BJ (cell line): Measurements from ENCODE around the gene SCO1. TPM values are rescaled to one million over a fixed set of nuclear protein-coding genes. Genes with fewer than 3 reads are reported as not detected.
"Not testable (repeated sequence)": the region's sequence is repeated elsewhere in the genome, so short reads cannot be mapped to it uniquely, and the experiment has no call there.

Experiments used
- CTCF ChIA-PET: fragments of 350-600 bp; formaldehyde crosslinking; extraction: SDS; loops from one replicate; lab custom pipeline; 2021; ENCODE audit warnings: antibody characterized with exemption, inconsistent platforms; lab: Yijun Ruan, JAX
- POLR2A ChIA-PET: fragments of 300-600 bp; sonication (Branson Sonifier 250); formaldehyde crosslinking; extraction: SDS; loops from one replicate; lab custom pipeline; 2021; ENCODE audit warnings: antibody characterized with exemption; lab: Charles Lee
- DNase-seq: peaks from one replicate; pipeline ENCODE4 v3.0.0-alpha.2; 2011; ENCODE audit warnings: low read depth
- H3K27me3 ChIP-seq: 2 replicates; pipeline ENCODE4 v1.6.0; 2011; ENCODE audit warnings: low read length; ENCODE audit not compliant: control insufficient read depth, insufficient read depth
- H3K36me3 ChIP-seq: 2 replicates; pipeline ENCODE4 v1.5.1; 2011; ENCODE audit warnings: low read length; ENCODE audit not compliant: control insufficient read depth, insufficient read depth
- H3K4me3 ChIP-seq: 2 replicates; pipeline ENCODE4 v1.5.1; 2011; ENCODE audit warnings: low read depth, mild to moderate bottlenecking, control low read depth, low read length
- CTCF ChIP-seq: IDR thresholded peaks from 2 replicates; pipeline ENCODE4 v1.5.1; 2011; ENCODE audit warnings: low read depth, mild to moderate bottlenecking, control low read depth, inconsistent platforms, low read length, moderate library complexity; ENCODE audit not compliant: insufficient read depth
- polyA plus RNA-seq: library from polyadenylated mRNA; depleted of rRNA; stranded (reverse); fragments of >200 nt; gene quantifications from 2 replicates; pipeline ENCODE4 v1.2.3, GENCODE V29; 2011

SCO1 gene
- polyA plus RNA-seq, 1 experiment, result 21.7 TPM

- ChIA-PET CTCF (interaction anchor here (0.6 to 4.6 kb wide), 35 partner anchors 8 to 1249 kb away, joined by 3 to 71 read pairs (median 5); partner anchors contain the start of gene PIRT), POLR2A (no interaction called here)
- Histone ChIP-seq H3K27me3 (no peaks in the 10 kb centered on the region), H3K36me3 (no peaks in the 10 kb centered on the region), H3K4me3 (no peak overlapping the region)
- TF ChIP-seq CTCF, result peak; percentile 86
- DNase-seq, result no peak
Observed at GRCh38 chr17:10737168-10737622, 39.9 kb upstream of the SCO1 start.

- ChIA-PET CTCF (interaction anchor here (0.6 to 4.6 kb wide), 5 partner anchors 12 to 251 kb away, joined by 3 to 71 read pairs (median 20); no protein-coding TSS in a partner anchor), POLR2A (no interaction called here)
- Histone ChIP-seq H3K27me3 (no peaks in the 10 kb centered on the region), H3K4me3 (no peak overlapping the region), H3K36me3 (no peaks in the 10 kb centered on the region)
- TF ChIP-seq CTCF, result no peak
- no peak for DNase-seq
Observed at GRCh38 chr17:10735821-10736220, 38.5 kb upstream of the SCO1 start.

GRCh38 chr17:10735251-10735650 is 37.9 kb upstream of the SCO1 start:
- Histone ChIP-seq H3K27me3 (no peaks in the 10 kb centered on the region), H3K4me3 (no peak overlapping the region), H3K36me3 (no peaks in the 10 kb centered on the region)
- CTCF ChIA-PET, result interaction anchor here (0.6 to 3.1 kb wide), 4 partner anchors 12 to 250 kb away, joined by 3 to 44 read pairs (median 15); no protein-coding TSS in a partner anchor
- TF ChIP-seq CTCF, result no peak
- DNase-seq, result no peak
- POLR2A ChIA-PET, result no interaction called here

GRCh38 chr17:10733666-10734065 is 36.3 kb upstream of the SCO1 start:
- ChIA-PET CTCF (interaction anchor here (1.8 to 1.9 kb wide), 2 partner anchors 87 to 111 kb away, joined by 6 read pairs; no protein-coding TSS in a partner anchor), POLR2A (no interaction called here)
- no peak for TF ChIP-seq CTCF
- Histone ChIP-seq H3K36me3 (no peaks in the 10 kb centered on the region), H3K4me3 (no peak overlapping the region), H3K27me3 (no peaks in the 10 kb centered on the region)
- DNase-seq, result no peak

GRCh38 chr17:10732121-10732520 is 34.8 kb upstream of the SCO1 start:
- H3K4me3 ChIP-seq, DNase-seq, POLR2A ChIA-PET, H3K36me3 ChIP-seq, H3K27me3 ChIP-seq: not testable (repeated sequence)
- CTCF ChIA-PET, result interaction anchor here (0.6 kb wide), 1 partner anchor 92 kb away, joined by 4 read pairs; no protein-coding TSS in a partner anchor

- POLR2A ChIA-PET, result no interaction called here
- H3K27me3 ChIP-seq, result no peaks in the 10 kb centered on the region
- CTCF ChIA-PET, result interaction anchor here (0.9 to 1.4 kb wide), 2 partner anchors 84 to 101 kb away, joined by 4 to 8 read pairs; no protein-coding TSS in a partner anchor
- H3K36me3 ChIP-seq, result no peaks in the 10 kb centered on the region
- no peak overlapping the region for H3K4me3 ChIP-seq
- no peak for DNase-seq
- TF ChIP-seq CTCF, result no peak
Observed at GRCh38 chr17:10731408-10731879, 34.1 kb upstream of the SCO1 start.

- DNase-seq, POLR2A ChIA-PET: not testable (repeated sequence)
Observed at GRCh38 chr17:10730247-10730646, 32.9 kb upstream of the SCO1 start.

More at GRCh38 chr17:10730247-10730646, 32.9 kb upstream of the SCO1 start:
- H3K36me3 ChIP-seq, H3K27me3 ChIP-seq: not testable (repeated sequence)
- peak overlapping the region; percentile 70 for H3K4me3 ChIP-seq
- CTCF ChIA-PET, result interaction anchor here (1.1 to 1.4 kb wide), 2 partner anchors 81 to 83 kb away, joined by 3 to 8 read pairs; no protein-coding TSS in a partner anchor
